Loucy (cell line): ENCODE results near the gene NMNAT2.

Experiments
- EZH2phosphoT487 ChIP-seq: fragments of 200-600 bp; IDR thresholded peaks from 2 replicates; pipeline ENCODE4 v1.6.1; 2018; ENCODE audit warnings: antibody characterized with exemption, mild to moderate bottlenecking, moderate library complexity, borderline replicate concordance
- TF ChIP-seq, protein P1 (sequence below): fragments of 200-600 bp; sonication (generic); conservative IDR thresholded peaks from 2 replicates; pipeline ENCODE4 v1.5.1; 2014; ENCODE audit warnings: mild to moderate bottlenecking, antibody characterized with exemption, low read length

- TF ChIP-seq, protein P1, sequence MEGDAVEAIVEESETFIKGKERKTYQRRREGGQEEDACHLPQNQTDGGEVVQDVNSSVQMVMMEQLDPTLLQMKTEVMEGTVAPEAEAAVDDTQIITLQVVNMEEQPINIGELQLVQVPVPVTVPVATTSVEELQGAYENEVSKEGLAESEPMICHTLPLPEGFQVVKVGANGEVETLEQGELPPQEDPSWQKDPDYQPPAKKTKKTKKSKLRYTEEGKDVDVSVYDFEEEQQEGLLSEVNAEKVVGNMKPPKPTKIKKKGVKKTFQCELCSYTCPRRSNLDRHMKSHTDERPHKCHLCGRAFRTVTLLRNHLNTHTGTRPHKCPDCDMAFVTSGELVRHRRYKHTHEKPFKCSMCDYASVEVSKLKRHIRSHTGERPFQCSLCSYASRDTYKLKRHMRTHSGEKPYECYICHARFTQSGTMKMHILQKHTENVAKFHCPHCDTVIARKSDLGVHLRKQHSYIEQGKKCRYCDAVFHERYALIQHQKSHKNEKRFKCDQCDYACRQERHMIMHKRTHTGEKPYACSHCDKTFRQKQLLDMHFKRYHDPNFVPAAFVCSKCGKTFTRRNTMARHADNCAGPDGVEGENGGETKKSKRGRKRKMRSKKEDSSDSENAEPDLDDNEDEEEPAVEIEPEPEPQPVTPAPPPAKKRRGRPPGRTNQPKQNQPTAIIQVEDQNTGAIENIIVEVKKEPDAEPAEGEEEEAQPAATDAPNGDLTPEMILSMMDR, result no peak
- TF ChIP-seq EZH2phosphoT487, result no peak
Observed at GRCh38 chr1:183390561-183390960, 27.6 kb downstream of the NMNAT2 start.
